ENCODE measurements around the gene TNFAIP8L1. TPM values are rescaled to one million over a fixed set of nuclear protein-coding genes. Genes with fewer than 3 reads are reported as not detected.

Gene TNFAIP8L1
- total RNA-seq, 1 experiment from 2014 or later, result 6.3 TPM

- no peak for DNase-seq (ENCODE audit: low spot score)
These were observed 29.3 kb upstream of the TNFAIP8L1 start for GRCh38 chr19:4609878-4610511.

GRCh38 chr19:4613254-4613751 lies 26.0 kb upstream of the TNFAIP8L1 start:
- no peak for DNase-seq (ENCODE audit: low spot score)

GRCh38 chr19:4618019-4618418 lies 21.3 kb upstream of the TNFAIP8L1 start:
- DNase-seq (ENCODE audit: low spot score), result no peak

GRCh38 chr19:4619668-4620294 lies 19.5 kb upstream of the TNFAIP8L1 start:
- no peak for DNase-seq (ENCODE audit: low spot score)

- DNase-seq (ENCODE audit: low spot score), result no peak
These were observed 18.6 kb upstream of the TNFAIP8L1 start for GRCh38 chr19:4620675-4621074.

- no peak for DNase-seq (ENCODE audit: low spot score)
These were observed 16.5 kb upstream of the TNFAIP8L1 start for GRCh38 chr19:4622695-4623421.

GRCh38 chr19:4624301-4624700 lies 15.0 kb upstream of the TNFAIP8L1 start:
- DNase-seq (ENCODE audit: low spot score), result no peak

GRCh38 chr19:4624733-4625362 lies 14.5 kb upstream of the TNFAIP8L1 start:
- DNase-seq (ENCODE audit: low spot score), result no peak

GRCh38 chr19:4633140-4633967 lies 6.0 kb upstream of the TNFAIP8L1 start:
- peak; percentile 63 for DNase-seq (ENCODE audit: low spot score)

GRCh38 chr19:4635754-4636116 lies 3.6 kb upstream of the TNFAIP8L1 start:
- no peak for DNase-seq (ENCODE audit: low spot score)

GRCh38 chr19:4636151-4636717 lies 3.1 kb upstream of the TNFAIP8L1 start:
- peak; percentile 37 for DNase-seq (ENCODE audit: low spot score)

- DNase-seq (ENCODE audit: low spot score), result no peak
These were observed 2.6 kb upstream of the TNFAIP8L1 start for GRCh38 chr19:4636761-4637160.

GRCh38 chr19:4638317-4638716 lies 999 bp upstream of the TNFAIP8L1 start:
- DNase-seq (ENCODE audit: low spot score), result no peak

GRCh38 chr19:4639531-4640246 lies 373 bp downstream of the TNFAIP8L1 start:
- no peak for DNase-seq (ENCODE audit: low spot score)

GRCh38 chr19:4640247-4641000 lies 1.1 kb downstream of the TNFAIP8L1 start:
- no peak for DNase-seq (ENCODE audit: low spot score)

GRCh38 chr19:4641132-4641531 lies 1.8 kb downstream of the TNFAIP8L1 start:
- no peak for DNase-seq (ENCODE audit: low spot score)

GRCh38 chr19:4642625-4643024 lies 3.3 kb downstream of the TNFAIP8L1 start:
- no peak for DNase-seq (ENCODE audit: low spot score)

GRCh38 chr19:4645718-4646117 lies 6.4 kb downstream of the TNFAIP8L1 start:
- no peak for DNase-seq (ENCODE audit: low spot score)
